LNCAP (cell line): ENCODE results near the gene CSNK2A1.
A peak's percentile ranks its signal among the peaks of the same experiment; 100 is the strongest.

Experiments
- CTCF ChIP-seq: fragments of 450-650 bp; IDR thresholded peaks from 2 replicates; pipeline ENCODE4 v1.5.1; 2017; ENCODE audit warnings: mild to moderate bottlenecking

CSNK2A1 gene

GRCh38 chr20:435558-435957, 108.0 kb downstream of the CSNK2A1 start:
- TF ChIP-seq CTCF: no peak

- TF ChIP-seq CTCF: no peak
Observed at GRCh38 chr20:434661-435419, 108.8 kb downstream of the CSNK2A1 start.

- no peak for TF ChIP-seq CTCF
Observed at GRCh38 chr20:434221-434620, 109.4 kb downstream of the CSNK2A1 start.

GRCh38 chr20:433300-433975, 110.2 kb downstream of the CSNK2A1 start:
- TF ChIP-seq CTCF: no peak

- no peak for TF ChIP-seq CTCF
Observed at GRCh38 chr20:432677-433299, 110.8 kb downstream of the CSNK2A1 start.

- TF ChIP-seq CTCF: no peak
Observed at GRCh38 chr20:432208-432607, 111.4 kb downstream of the CSNK2A1 start.

- TF ChIP-seq CTCF: peak; percentile 94
Observed at GRCh38 chr20:431012-431904, 112.3 kb downstream of the CSNK2A1 start.
